OCI-LY1 (cell line): Measurements from ENCODE around the gene GNG10.

Source experiments
- EZH2 ChIP-seq: fragments of 200-600 bp; sonication (generic), shearing (Covaris generic); IDR thresholded peaks from 2 replicates; pipeline ENCODE4 v1.8.0; 2017; ENCODE audit warnings: borderline replicate concordance, mixed run types, mild to moderate bottlenecking, antibody characterized with exemption, low read length, moderate library complexity, mixed read lengths
- TF ChIP-seq, protein P1 (sequence below): fragments of 200-600 bp; sonication (generic), shearing (Covaris generic); IDR thresholded peaks from 2 replicates; pipeline ENCODE4 v1.5.1; 2017; ENCODE audit warnings: mild to moderate bottlenecking, antibody characterized with exemption, low read length, moderate library complexity, mixed read lengths

DNA sequence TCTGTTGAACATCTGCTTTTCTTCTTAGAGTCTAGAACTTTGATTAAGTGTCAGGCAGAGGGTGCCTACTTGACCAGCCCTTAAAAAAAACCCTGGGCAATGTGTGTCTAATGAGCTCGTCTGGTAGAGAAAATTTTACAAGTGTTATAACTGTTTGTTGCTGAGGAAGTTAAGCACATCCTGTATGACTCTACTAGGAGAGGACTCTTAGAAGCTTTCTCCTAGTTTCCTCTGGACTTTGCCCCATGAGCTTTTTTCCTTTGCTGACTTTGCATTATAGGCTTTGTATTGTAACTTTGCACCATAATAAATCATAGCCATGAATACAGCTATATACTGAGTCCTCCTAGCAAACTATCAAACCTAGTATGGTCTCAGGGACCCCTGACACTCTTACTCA, 39.4 kb downstream of the GNG10 start:
- TF ChIP-seq, protein P1, sequence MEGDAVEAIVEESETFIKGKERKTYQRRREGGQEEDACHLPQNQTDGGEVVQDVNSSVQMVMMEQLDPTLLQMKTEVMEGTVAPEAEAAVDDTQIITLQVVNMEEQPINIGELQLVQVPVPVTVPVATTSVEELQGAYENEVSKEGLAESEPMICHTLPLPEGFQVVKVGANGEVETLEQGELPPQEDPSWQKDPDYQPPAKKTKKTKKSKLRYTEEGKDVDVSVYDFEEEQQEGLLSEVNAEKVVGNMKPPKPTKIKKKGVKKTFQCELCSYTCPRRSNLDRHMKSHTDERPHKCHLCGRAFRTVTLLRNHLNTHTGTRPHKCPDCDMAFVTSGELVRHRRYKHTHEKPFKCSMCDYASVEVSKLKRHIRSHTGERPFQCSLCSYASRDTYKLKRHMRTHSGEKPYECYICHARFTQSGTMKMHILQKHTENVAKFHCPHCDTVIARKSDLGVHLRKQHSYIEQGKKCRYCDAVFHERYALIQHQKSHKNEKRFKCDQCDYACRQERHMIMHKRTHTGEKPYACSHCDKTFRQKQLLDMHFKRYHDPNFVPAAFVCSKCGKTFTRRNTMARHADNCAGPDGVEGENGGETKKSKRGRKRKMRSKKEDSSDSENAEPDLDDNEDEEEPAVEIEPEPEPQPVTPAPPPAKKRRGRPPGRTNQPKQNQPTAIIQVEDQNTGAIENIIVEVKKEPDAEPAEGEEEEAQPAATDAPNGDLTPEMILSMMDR = no peak
- no peak for TF ChIP-seq EZH2
